ENCODE measurements around the gene UBE2D4.

UBE2D4 gene
- total RNA-seq = 7.3 to 8.8 (median 7.9) reads per million in 3 donors

DNA sequence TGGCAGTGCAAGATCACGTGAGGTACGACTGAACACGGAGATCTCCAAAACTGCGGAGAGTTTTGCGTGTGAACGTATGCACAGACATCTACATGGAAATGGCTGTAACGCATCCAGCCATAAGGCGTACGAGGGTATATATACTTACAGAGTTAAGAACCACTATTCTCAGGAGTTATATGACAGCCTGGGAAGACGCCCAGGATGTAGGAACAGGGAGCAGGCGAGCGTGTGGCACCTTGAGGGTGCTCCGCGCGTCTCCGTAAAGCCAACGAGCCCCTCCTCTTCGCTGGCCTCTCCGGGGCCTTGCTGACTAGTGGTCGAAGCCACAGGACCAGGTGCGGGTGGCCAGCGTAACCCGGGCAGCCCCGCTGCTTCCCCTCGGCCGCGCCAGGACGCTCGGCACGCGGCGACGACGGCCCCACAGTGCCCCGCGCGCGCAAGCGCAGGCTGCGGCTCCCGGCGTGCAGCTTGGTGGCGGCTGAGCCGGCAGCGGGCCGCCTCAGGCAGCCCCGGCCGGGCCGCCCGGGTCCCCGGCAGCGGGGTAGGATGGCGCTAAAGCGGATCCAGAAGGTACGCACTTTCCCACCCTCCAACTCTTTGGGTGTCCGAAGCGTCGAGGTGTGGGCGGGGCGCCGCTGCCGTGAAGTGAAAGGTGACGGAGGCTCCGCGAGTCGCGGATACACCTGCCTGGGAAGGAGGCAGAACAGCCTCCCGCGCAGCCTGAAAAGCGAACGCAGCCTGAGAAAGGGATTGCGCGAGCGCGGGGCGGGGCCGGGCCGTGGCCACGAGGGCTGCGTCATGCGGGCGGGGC, at the start of gene UBE2D4:
Gene UBE2D4 (plus strand): TSS at position 453 of the 814 bp plus-strand sequence. CDS start 97 bp downstream, at position 550.
- Histone ChIP-seq H3K9me3 (ENCODE audit: control insufficient read depth, low read length) (no peaks in the 10 kb centered on the region), H3K4me1 (ENCODE audit: control insufficient read depth, insufficient read depth, low read length, poor library complexity, severe bottlenecking) (peaks cover 4% of the 10 kb centered on the region), H3K36me3 (ENCODE audit: control insufficient read depth, insufficient read depth, low read length) (no peaks in the 10 kb centered on the region), H3K4me3 (ENCODE audit: insufficient read depth, low read depth, low read length, poor library complexity, severe bottlenecking) (peak within 1 kb of the TSS; percentile 55), H3K27me3 (replicated peaks; ENCODE audit: control insufficient read depth, insufficient read depth, low read length, poor library complexity, severe bottlenecking) (no peaks in the 10 kb centered on the region), H3K27ac (ENCODE audit: insufficient read depth, low read length, poor library complexity, severe bottlenecking) (peak within 1 kb of the TSS; percentile 85)
- peak; percentile 70 to 81 (median 79) for DNase-seq

- H3K4me1 ChIP-seq (ENCODE audit: control insufficient read depth, insufficient read depth, low read length, poor library complexity, severe bottlenecking) = no peaks in the 10 kb centered on the region
- no peaks in the 10 kb centered on the region for H3K27me3 ChIP-seq (replicated peaks; ENCODE audit: control insufficient read depth, insufficient read depth, low read length, poor library complexity, severe bottlenecking)
- H3K27ac ChIP-seq (ENCODE audit: insufficient read depth, low read length, poor library complexity, severe bottlenecking) = no peak overlapping the region
- DNase-seq = no peak
- no peak overlapping the region for H3K4me3 ChIP-seq (ENCODE audit: insufficient read depth, low read depth, low read length, poor library complexity, severe bottlenecking)
- no peaks in the 10 kb centered on the region for H3K9me3 ChIP-seq (ENCODE audit: control insufficient read depth, low read length)
- peaks cover 47% of the 10 kb centered on the region for H3K36me3 ChIP-seq (ENCODE audit: control insufficient read depth, insufficient read depth, low read length)
Measured at GRCh38 chr7:43876976-43877745, 49.1 kb upstream of the UBE2D4 start.

- no peaks in the 10 kb centered on the region for H3K9me3 ChIP-seq (ENCODE audit: control insufficient read depth, low read length)
- H3K4me1 ChIP-seq (ENCODE audit: control insufficient read depth, insufficient read depth, low read length, poor library complexity, severe bottlenecking) = no peaks in the 10 kb centered on the region
- H3K36me3 ChIP-seq (ENCODE audit: control insufficient read depth, insufficient read depth, low read length) = peaks cover 47% of the 10 kb centered on the region
- no peaks in the 10 kb centered on the region for H3K27me3 ChIP-seq (replicated peaks; ENCODE audit: control insufficient read depth, insufficient read depth, low read length, poor library complexity, severe bottlenecking)
- H3K4me3 ChIP-seq (ENCODE audit: insufficient read depth, low read depth, low read length, poor library complexity, severe bottlenecking) = no peak overlapping the region
- no peak for DNase-seq
- no peak overlapping the region for H3K27ac ChIP-seq (ENCODE audit: insufficient read depth, low read length, poor library complexity, severe bottlenecking)
Measured at GRCh38 chr7:43877968-43878864, 48.0 kb upstream of the UBE2D4 start.

DNA sequence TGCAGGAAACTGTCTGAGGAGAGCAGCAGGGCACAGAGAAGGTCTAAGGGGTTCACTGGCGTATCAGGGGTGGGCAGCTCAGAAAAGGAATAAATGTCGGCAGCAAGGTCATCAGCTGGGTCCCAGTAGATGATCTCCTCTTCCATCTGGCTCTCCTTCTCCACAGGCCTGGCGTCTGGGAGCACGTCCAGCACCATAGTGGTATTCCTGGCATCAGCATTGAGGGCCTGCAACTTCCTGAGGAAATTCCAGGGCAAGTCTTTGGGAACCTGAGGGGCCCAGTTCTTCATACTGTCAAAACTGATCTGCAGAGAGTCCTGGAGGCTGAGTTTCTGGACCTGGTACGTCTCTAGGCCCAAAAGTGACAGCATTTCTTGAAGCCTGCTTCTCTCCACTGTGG, 47.4 kb upstream of the UBE2D4 start:
- Histone ChIP-seq H3K27me3 (replicated peaks; ENCODE audit: control insufficient read depth, insufficient read depth, low read length, poor library complexity, severe bottlenecking) (no peaks in the 10 kb centered on the region), H3K36me3 (ENCODE audit: control insufficient read depth, insufficient read depth, low read length) (peaks cover 48% of the 10 kb centered on the region), H3K4me1 (ENCODE audit: control insufficient read depth, insufficient read depth, low read length, poor library complexity, severe bottlenecking) (no peaks in the 10 kb centered on the region), H3K27ac (ENCODE audit: insufficient read depth, low read length, poor library complexity, severe bottlenecking) (no peak overlapping the region), H3K9me3 (ENCODE audit: control insufficient read depth, low read length) (no peaks in the 10 kb centered on the region), H3K4me3 (ENCODE audit: insufficient read depth, low read depth, low read length, poor library complexity, severe bottlenecking) (no peak overlapping the region)
- no peak for DNase-seq

- H3K27me3 ChIP-seq (replicated peaks; ENCODE audit: control insufficient read depth, insufficient read depth, low read length, poor library complexity, severe bottlenecking) = no peaks in the 10 kb centered on the region
- H3K4me1 ChIP-seq (ENCODE audit: control insufficient read depth, insufficient read depth, low read length, poor library complexity, severe bottlenecking) = no peaks in the 10 kb centered on the region
- no peak overlapping the region for H3K4me3 ChIP-seq (ENCODE audit: insufficient read depth, low read depth, low read length, poor library complexity, severe bottlenecking)
- DNase-seq = no peak
- peaks cover 54% of the 10 kb centered on the region for H3K36me3 ChIP-seq (ENCODE audit: control insufficient read depth, insufficient read depth, low read length)
- no peak overlapping the region for H3K27ac ChIP-seq (ENCODE audit: insufficient read depth, low read length, poor library complexity, severe bottlenecking)
- H3K9me3 ChIP-seq (ENCODE audit: control insufficient read depth, low read length) = no peaks in the 10 kb centered on the region
Measured at GRCh38 chr7:43879477-43879876, 46.8 kb upstream of the UBE2D4 start.

GRCh38 chr7:43880596-43880995, 45.6 kb upstream of the UBE2D4 start:
- peaks cover 61% of the 10 kb centered on the region for H3K36me3 ChIP-seq (ENCODE audit: control insufficient read depth, insufficient read depth, low read length)
- H3K27ac ChIP-seq (ENCODE audit: insufficient read depth, low read length, poor library complexity, severe bottlenecking) = no peak overlapping the region
- H3K4me1 ChIP-seq (ENCODE audit: control insufficient read depth, insufficient read depth, low read length, poor library complexity, severe bottlenecking) = no peaks in the 10 kb centered on the region
- H3K9me3 ChIP-seq (ENCODE audit: control insufficient read depth, low read length) = no peaks in the 10 kb centered on the region
- DNase-seq = no peak
- H3K4me3 ChIP-seq (ENCODE audit: insufficient read depth, low read depth, low read length, poor library complexity, severe bottlenecking) = no peak overlapping the region
- no peaks in the 10 kb centered on the region for H3K27me3 ChIP-seq (replicated peaks; ENCODE audit: control insufficient read depth, insufficient read depth, low read length, poor library complexity, severe bottlenecking)

GRCh38 chr7:43884209-43884608, 42.0 kb upstream of the UBE2D4 start:
- H3K36me3 ChIP-seq (ENCODE audit: control insufficient read depth, insufficient read depth, low read length) = peaks cover 35% of the 10 kb centered on the region

DNA sequence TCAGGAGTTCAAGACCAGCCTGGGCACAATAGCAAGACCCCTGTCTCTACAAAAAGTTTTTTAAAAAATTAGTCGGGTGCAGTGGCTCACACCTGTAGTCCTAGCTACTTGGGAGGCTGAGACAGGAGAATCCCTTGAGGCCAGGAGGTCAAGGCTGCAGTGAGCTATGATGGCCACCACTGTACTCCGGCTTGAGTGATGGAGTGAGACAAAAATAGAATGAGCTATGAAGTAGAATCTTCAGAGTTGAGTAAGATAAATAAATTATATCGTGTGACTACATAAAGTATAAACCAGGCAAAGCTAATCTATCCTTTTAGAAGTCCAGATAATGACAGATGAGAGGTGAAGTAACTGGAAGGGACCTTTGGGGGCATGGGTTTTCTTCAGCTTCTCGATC, 41.6 kb upstream of the UBE2D4 start:
- Histone ChIP-seq H3K27me3 (replicated peaks; ENCODE audit: control insufficient read depth, insufficient read depth, low read length, poor library complexity, severe bottlenecking) (no peaks in the 10 kb centered on the region), H3K4me3 (ENCODE audit: insufficient read depth, low read depth, low read length, poor library complexity, severe bottlenecking) (no peak overlapping the region), H3K4me1 (ENCODE audit: control insufficient read depth, insufficient read depth, low read length, poor library complexity, severe bottlenecking) (no peaks in the 10 kb centered on the region), H3K27ac (ENCODE audit: insufficient read depth, low read length, poor library complexity, severe bottlenecking) (no peak overlapping the region), H3K36me3 (ENCODE audit: control insufficient read depth, insufficient read depth, low read length) (peaks cover 33% of the 10 kb centered on the region), H3K9me3 (ENCODE audit: control insufficient read depth, low read length) (no peaks in the 10 kb centered on the region)
- no peak for DNase-seq

More at GRCh38 chr7:43884209-43884608, 42.0 kb upstream of the UBE2D4 start:
- no peak for DNase-seq
- H3K4me3 ChIP-seq (ENCODE audit: insufficient read depth, low read depth, low read length, poor library complexity, severe bottlenecking) = no peak overlapping the region
- H3K27ac ChIP-seq (ENCODE audit: insufficient read depth, low read length, poor library complexity, severe bottlenecking) = no peak overlapping the region
- no peaks in the 10 kb centered on the region for H3K9me3 ChIP-seq (ENCODE audit: control insufficient read depth, low read length)
- no peaks in the 10 kb centered on the region for H3K27me3 ChIP-seq (replicated peaks; ENCODE audit: control insufficient read depth, insufficient read depth, low read length, poor library complexity, severe bottlenecking)
- no peaks in the 10 kb centered on the region for H3K4me1 ChIP-seq (ENCODE audit: control insufficient read depth, insufficient read depth, low read length, poor library complexity, severe bottlenecking)

DNA sequence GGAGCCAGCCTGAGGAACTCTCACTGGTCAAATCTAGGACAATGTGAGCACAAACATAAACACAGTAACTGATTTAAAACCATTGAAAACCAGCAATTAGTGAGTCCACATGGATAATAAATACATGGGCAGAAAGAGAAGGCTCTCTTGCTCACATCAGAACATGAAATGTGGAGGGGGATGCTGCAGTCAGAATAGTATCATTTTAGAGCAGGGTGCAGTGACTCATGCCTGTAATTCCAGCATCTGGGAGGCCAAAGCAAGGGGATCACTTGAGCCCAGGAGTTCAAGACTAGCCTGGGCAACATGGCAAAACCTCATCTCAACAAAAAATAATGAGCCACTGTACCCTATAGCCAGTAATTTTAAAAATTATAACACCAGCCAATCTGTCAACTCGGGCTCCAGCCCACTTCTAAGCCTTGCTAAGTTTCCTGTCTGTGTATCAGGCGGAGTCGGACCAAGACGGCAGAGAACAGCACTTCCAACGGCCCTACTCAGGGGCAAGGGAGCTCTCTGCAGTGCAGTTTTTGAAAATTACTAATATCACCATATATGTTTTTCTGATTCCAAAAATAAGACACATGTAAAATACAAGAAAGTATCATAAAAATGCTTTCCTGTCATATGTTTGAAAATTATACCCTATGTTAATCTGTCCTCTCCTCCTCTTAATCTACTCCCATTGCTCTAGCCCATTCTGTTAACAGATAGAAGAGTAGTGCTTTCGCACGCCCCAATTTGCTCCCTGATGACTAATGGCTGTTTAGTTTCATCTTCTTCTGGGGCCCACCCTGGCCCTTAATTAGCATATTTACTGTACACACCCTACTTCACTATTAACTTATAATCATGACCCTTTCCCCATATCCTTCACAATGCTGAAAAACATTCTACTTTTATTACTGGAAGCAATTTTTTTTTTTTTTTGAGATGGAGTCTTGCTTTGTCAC, 37.0 kb upstream of the UBE2D4 start:
- Histone ChIP-seq H3K4me1 (ENCODE audit: control insufficient read depth, insufficient read depth, low read length, poor library complexity, severe bottlenecking) (peaks cover 8% of the 10 kb centered on the region), H3K4me3 (ENCODE audit: insufficient read depth, low read depth, low read length, poor library complexity, severe bottlenecking) (no peak overlapping the region), H3K36me3 (ENCODE audit: control insufficient read depth, insufficient read depth, low read length) (peaks cover 12% of the 10 kb centered on the region), H3K27me3 (replicated peaks; ENCODE audit: control insufficient read depth, insufficient read depth, low read length, poor library complexity, severe bottlenecking) (no peaks in the 10 kb centered on the region), H3K27ac (ENCODE audit: insufficient read depth, low read length, poor library complexity, severe bottlenecking) (no peak overlapping the region), H3K9me3 (ENCODE audit: control insufficient read depth, low read length) (no peaks in the 10 kb centered on the region)
- DNase-seq = no peak

Data from effector memory CD4-positive, alpha-beta T cell (primary cell).